Esophagus squamous epithelium (tissue), 5 donors: ENCODE results near the gene RGS9. TPM values are rescaled to one million over a fixed set of nuclear protein-coding genes. Genes with fewer than 3 reads are reported as not detected.

Experiments
- DNase-seq: peaks from one replicate; lab custom pipeline; 2025; lab: John Stamatoyannopoulos, UW
- H3K27ac ChIP-seq, 4 donors: fragments of 200-600 bp; sonication (generic); one replicate each; pipeline ENCODE4 v1.5.1; 2016 to 2019; ENCODE audit warnings: mild to moderate bottlenecking in 1 of 4
- H3K27me3 ChIP-seq, 4 donors: fragments of 200-600 bp; sonication (generic); 1 replicate in 3 of 4; 2 replicates in 1 of 4; pipeline versions ENCODE4 v1.5.1 to v1.6.0; 2017 to 2021; ENCODE audit warnings: antibody characterized with exemption in 1 of 4
- H3K36me3 ChIP-seq, 3 donors: fragments of 200-600 bp; sonication (generic); one replicate each; pipeline ENCODE4 v1.5.1; 2016 to 2019
- H3K4me1 ChIP-seq, 3 donors: fragments of 200-600 bp; sonication (generic); one replicate each; pipeline ENCODE4 v1.5.1; 2017 to 2019
- H3K4me3 ChIP-seq, 4 donors: fragments of 200-600 bp; sonication (generic); 1 replicate in 3 of 4; 2 replicates in 1 of 4; pipeline ENCODE4 v1.5.1; 2016 to 2019; ENCODE audit warnings: mild to moderate bottlenecking in 2 of 4, moderate library complexity in 1 of 4
- H3K9me3 ChIP-seq, 3 donors: fragments of 200-600 bp; sonication (generic); one replicate each; pipeline ENCODE4 v1.5.1; 2016 to 2019
- CTCF ChIP-seq, 6 experiments: fragments of 450-650 bp in 4 of 6; fragments of 200-600 bp in 2 of 6; sonication (generic) in 2 of 6; IDR thresholded peaks; one replicate each; pipeline ENCODE4 v1.5.1; 2016 to 2019; ENCODE audit warnings: antibody characterized with exemption in 6 of 6, mild to moderate bottlenecking in 4 of 6, moderate library complexity in 4 of 6
- POLR2A ChIP-seq, 4 donors: fragments of 450-650 bp; IDR thresholded peaks; one replicate each; pipeline ENCODE4 v1.6.1; 2017; ENCODE audit warnings: antibody characterized with exemption in 4 of 4, mild to moderate bottlenecking in 4 of 4, moderate library complexity in 3 of 4
- WGBS, 2 donors: methylation state at CpG; one replicate each; pipeline ENCODE4 v1.1.5; 2018; 5-methylcytosine and 5-hydroxymethylcytosine counted together
- intact Hi-C: fragments of 100-400 bp; cut with DNase I; formaldehyde crosslinking; loops from one replicate; pipeline ENCODE4 v1.15.0; 2022
- small RNA-seq, 4 donors: library from RNA; depleted of rRNA; stranded (forward); fragments of <200 nt; gene quantifications; one replicate each; pipeline ENCODE3, GENCODE V24; 2016
- total RNA-seq, 4 donors: library from RNA; depleted of rRNA; stranded (reverse); fragments of >200 nt; gene quantifications; one replicate each; pipeline ENCODE4 v1.1.0, GENCODE V29; 2016
- donor health status: DM: yes; HTN: yes; CAD: no.

RGS9 gene
- total RNA-seq, 4 donors from 2014 or later: 0.45 to 8.1 (median 2.9) TPM

- intact Hi-C loops: no loop called here
- H3K27ac ChIP-seq: no peak overlapping the region
- peaks cover 0 to 8% (median 0%) of the 10 kb centered on the region in 3 donors for H3K4me1 ChIP-seq
- H3K4me3 ChIP-seq: no peak overlapping the region
- DNase-seq: no peak
- no peaks in the 10 kb centered on the region for H3K36me3 ChIP-seq
- TF ChIP-seq CTCF (IDR thresholded peaks at IDR 0.05) (no peak), POLR2A (IDR thresholded peaks at IDR 0.05) (no peak)
- no peaks in the 10 kb centered on the region for H3K9me3 ChIP-seq
- no peaks in the 10 kb centered on the region for H3K27me3 ChIP-seq
- WGBS, 2 donors: 39 to 44% methylated on average over 4 of the region's 4 CpGs
Measured at GRCh38 chr17:65271296-65271695, 134.1 kb downstream of the RGS9 start.

Small RNA genes within 50 kb of the gene (small RNA-seq; reads per million reads assigned to genes)
- gene AC060771.1: 0 reads per million in 4 donors

Other genes starting within 250 kb of the RGS9 start
- 1 to 10 TPM; 2.3 to 6.9 (median 3.8) TPM for gene LRRC37A3, start 217.9 kb upstream of the RGS9 start, total RNA-seq
- 10 to 100 TPM; 21.3 to 43.1 (median 35.7) TPM for gene GNA13, start 80.6 kb upstream of the RGS9 start, total RNA-seq